SHP77 (cell line): ENCODE data around the gene NOXRED1.
A peak's percentile ranks its signal among the peaks of the same experiment; 100 is the strongest.

ENCODE experiments used
- DNase-seq, 2 experiments: peaks; one replicate each; lab custom pipeline; 2025; lab: John Stamatoyannopoulos, UW

NOXRED1 gene

DNA sequence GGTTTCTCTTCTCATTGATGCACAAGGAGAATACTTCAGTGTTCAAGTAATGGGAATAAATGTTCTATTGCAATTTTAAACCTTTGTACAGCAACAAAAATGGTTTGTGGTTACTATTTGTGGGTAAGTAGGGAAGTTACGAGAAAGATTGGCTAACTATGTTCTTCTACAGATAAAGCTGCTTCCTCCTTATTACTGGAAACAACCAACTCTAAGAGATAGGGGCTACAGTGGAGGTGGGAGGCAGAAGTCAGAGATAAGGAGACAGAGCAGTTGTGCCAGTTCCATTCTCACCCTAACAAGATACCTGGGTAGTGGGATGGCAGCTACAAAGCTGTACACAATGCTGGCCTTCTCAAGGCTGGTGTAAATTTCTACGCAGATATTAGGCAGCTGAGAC is 16.2 kb downstream of the NOXRED1 start:
- no peak for DNase-seq

DNA sequence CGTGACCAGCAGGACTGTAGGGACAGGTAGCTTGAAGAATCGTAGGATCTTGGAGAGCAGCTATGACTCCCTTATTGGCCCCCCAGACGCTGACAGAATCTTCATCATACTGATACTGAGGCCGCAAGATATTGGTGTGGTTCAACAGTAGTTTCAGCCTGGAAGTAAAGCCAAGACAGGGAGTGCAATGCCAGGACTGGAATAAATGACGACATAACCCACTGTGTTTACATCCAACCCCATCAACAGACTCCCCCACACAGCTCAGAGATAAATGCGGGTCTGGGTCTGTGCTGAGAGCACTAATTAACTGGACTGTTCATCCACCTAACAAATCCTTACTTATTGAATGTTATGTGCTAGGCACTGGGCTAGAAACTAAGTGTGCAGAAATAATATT is 16.6 kb downstream of the NOXRED1 start:
- DNase-seq = no peak

DNA sequence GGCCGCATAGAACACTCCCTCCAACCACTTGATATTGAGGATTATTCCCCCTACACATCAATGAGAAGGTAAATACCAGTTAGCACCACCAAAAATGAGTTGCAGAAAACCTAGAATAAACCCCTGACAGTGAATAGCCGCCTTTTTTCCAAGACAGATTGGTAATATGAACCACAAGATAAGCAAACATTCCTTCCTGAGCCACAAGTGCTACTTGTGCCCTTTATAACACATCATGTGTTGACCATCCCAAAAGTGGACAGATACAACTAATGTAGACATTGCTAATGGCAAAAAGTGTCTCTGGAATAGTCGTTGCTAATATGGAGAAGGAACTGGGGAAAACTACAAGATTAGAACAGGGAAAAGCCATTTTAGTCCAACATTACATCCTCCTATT is 17.2 kb downstream of the NOXRED1 start:
- DNase-seq = no peak

DNA sequence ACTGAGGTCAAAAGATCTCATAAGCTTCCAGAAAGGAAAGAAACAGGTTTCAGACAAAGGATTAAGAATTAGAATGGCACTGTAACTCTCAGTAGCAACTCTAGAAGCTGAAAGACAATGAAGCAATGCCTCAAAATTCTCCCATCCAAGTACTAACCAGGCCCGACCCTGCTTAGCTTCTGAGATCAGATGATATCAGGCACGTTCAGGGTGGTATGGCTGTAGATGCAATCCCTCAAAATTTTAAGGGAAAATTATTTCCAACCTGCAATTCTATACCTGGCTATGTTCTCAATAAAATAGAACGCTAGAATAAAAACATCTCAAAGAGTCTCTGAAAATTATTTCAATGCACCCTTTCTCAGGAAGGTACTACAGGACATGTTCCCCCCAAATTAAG is 19.6 kb downstream of the NOXRED1 start:
- no peak for DNase-seq

DNA sequence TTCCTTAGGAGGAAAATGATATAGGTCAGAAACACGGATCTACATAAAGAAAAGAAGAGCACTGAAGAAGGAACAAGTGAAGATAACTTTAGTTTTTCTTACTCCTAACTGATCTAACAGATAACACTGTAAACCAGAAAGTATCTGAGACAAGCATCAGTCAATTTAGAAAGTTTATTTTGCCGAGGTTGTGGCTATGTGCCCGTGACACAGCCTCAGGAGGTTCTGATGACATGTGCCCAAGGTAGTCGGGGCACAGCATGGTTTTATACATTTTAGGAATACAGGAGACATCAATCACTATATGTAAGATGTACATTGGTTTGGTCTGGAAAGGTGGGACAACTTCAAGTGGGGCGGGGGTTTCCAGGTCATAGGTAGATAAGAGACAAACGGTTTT is 23.1 kb downstream of the NOXRED1 start:
- DNase-seq = no peak

DNA sequence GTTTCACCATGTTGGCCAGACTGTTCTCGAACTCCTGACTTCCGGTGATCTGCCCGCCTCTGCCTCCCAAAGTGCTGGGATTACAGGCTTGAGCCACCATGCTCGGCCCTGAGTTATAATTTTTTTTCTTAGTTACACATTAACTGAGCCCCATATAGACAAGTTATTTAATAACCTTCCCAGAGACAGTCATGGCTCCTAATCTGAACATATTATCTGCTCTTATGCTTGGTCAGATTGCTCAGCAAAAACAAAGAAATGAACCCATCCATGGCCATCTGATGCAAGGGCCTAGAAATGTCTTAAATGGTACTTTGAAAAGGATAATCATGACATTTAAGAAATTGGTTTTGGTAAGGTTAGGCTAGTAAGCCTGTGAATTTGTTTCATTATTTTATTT is 33.1 kb downstream of the NOXRED1 start:
- DNase-seq = no peak

DNA sequence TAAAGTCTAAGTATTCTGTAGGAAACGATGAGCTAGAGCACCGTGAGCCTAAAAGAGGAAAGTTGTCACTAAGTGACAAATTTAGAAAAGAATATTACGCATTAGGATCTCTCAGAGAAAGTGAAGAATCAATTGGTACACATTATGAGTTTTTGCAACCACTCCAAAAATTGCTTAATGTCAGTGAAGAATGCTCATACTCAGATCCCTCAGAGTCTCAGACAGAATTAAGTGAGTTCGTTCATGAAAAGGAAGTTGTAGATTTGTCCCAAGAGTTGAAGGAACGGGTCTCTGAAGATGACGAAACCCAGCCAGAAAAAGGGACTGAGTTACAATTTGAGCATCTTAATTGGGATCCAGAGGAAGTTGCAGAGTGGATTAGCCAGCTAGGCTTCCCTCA is 44.6 kb downstream of the NOXRED1 start:
- no peak for DNase-seq

DNA sequence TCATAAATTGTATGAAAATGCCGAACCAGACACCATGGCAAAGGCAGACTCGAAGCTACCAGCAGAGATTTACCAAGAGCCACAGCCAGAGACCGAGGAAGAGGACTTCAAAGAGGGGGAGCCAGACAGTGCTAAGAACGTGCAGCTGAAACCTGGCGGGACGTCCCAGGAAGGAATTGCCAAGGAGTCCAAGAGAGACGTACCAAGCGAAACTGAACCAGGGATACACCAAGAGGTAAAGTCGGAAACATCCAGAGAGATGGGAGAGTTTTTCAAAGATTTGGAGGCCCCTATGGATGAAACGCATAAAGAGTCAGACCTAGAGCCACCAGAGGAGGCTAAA is 45.9 kb downstream of the NOXRED1 start:
- DNase-seq = no peak

DNA sequence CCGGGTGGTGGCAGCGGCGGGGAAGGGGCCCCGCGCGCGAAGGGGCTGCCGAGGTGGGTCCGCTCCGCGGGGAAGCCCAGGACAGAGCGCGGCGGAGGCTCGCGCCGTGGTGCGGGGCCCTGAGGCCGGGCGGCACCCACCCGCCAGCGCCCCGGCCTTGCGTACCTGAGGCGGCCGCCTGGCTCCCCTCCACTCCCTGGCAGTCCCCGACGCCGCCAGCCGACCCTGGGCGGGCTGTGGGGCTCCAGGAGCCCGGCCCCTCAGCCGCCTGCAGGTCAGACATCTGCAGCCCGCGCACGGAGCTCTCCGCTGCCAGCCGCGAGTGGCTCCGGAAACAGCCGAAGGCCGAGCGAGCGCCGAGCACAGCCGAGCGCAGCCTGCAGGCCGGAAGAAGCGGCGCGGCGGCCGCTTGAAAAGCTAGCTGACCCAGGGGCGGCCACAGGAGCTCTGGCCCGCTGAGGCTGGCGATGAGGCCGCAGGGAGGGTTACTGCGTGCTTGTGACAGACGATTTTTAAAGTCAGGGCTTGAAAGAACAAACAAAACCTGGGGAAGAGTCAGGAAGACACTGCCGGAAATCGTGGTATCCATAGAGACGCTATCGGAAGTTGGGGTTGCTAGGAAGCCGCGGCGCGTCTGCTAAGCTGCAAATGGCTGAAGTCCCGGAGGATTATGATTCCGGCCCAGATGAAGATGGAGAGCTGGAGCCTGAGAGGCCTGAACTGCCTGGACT is 46.4 kb downstream of the NOXRED1 start, which contains the start of the genes SAMD15 and TMED8:
Gene SAMD15 (plus strand): TSS at position 609 of the 731 bp plus-strand sequence. CDS start 40 bp downstream, at position 649.
Gene TMED8 (minus strand): TSS at position 324 of the 731 bp plus-strand sequence. CDS start 41 bp downstream, at position 283.
- peak; percentile 80 to 83 for DNase-seq

DNA sequence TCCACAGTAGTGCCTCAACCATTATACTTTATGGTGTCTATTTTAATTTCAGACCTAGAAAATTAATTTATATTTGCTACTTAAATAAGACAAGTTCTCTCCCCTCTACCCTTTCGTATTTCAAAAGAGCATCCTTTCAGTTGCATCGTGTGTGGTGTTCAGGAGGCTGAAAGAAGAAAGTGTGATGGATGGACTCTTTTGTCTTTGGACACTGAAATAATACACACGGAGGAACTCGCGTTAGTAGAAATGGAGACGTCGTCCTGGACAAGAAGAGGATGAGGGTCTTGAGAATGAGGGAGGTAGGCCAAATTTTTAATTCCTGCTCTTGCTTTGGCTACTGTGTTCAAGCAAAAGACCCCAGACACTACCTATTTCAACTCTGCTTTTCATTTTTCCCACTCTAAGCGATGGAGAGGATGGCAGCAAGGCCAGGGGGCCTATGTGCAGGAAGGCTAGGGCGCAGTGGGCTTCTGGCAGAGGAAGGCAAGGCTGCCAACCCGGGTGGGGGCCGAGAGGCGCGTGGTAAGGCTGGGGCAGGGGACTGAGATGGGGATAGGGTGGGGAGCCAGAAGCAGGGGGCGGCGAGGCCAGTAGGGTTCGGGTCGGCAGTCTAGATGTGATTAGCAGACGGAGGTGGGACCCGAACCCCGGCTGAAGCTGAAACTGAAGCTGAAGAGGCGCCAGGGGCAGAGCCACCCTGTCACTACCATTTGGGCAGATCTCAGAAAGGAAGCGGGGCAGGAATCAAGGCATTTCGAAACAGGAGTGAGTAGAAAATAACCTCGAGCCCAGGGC is 47.2 kb downstream of the NOXRED1 start:
- peak in 1 of 2 experiments; percentile 11 for DNase-seq

DNA sequence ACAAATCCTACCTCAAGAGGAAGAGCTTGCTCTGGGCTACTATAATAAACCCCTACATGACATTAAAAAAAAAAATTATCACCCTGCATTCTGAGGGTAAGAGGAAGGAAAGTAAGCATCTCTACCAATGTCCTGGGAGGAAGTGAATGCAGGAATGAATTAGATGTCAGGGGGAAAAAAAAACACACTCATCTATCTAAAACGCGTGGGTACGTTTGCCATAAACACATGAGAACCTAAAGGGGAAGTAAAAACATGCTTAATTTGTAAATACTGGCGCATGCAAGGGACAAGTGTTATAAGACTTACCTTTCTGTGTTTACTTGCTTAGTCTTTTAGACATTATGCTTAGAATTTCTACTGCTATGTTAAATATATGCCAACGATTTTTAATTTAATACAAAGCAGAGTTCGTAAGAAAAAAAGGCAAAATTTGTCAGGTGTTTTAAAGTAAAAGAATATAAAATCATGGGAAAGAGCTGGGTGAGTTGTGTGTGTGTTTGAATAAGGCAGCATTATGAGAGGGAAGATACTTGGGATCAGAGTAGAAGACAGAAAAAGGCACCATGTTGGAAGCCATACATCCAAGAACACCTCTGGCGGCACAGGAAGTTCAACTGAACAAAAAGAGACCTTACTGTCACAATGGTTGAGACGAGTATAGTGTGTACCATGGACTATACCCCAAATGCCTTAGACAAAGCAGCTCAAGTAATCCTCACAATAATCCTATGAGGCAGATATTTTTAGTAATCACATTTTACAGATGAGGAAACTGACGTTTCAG is 48.0 kb downstream of the NOXRED1 start:
- DNase-seq = peak in 1 of 2 experiments; percentile 6

DNA sequence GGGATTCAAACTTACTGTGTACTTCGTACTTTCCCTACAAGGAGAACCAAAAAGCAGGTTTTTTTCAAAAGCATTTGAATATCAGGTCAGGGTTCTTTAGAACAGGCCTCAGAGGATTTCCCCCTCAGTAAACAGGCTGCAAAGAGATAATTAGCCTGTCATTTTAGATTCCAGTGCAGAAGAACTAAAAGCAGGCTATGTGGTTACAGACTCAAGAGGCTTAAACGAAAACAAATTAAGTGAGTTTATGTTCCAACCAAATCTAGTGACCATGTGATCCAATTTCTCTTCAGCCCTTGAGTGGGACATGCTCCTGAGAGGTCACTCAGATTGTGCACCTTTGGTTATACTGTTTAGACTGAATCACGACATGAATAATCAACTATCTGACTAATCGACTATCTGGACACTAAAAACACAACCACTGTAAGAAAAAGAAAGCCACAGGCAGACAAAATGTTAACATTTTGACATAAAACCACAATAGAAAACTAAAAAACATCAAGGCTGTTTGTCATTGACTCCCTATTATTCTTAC is 51.0 kb downstream of the NOXRED1 start:
- no peak for DNase-seq

DNA sequence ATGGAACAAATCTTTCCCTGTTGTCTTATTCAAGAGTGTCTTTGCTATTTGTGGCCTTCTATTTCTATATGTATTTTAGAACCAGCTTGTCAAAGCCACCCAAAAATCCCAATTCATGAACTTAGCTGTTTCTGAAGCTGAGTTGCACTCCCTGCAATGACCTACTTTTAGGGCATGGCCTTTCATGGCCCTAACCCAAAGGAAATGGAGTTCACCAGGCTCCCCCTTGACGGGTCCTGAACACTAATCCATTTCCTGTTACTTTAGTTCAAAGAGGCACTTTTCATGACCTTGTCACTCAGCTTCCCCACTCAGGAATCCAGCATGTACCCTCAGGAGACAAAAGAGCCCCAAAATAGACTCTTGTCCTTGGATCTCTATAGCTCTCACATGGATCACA is 54.0 kb downstream of the NOXRED1 start:
- no peak for DNase-seq

DNA sequence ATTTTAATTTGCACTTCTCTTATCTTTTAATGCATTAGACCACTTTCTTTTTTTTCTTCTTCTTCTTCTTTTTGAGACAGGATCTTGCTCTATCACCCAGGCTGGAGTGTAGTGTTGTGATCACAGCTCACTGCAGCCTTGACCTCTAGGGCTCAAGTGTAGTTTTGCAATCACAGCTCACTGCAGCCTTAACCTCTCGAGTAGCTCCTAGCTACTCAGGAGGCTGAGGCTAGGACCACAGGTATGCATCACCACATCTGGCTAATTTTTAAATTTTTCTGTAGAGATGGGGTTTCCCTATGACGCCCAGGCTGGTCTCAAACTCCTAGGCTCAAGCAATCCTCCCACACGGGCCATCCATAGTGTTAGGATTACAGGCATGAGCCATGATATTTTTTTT is 59.2 kb downstream of the NOXRED1 start:
- no peak for DNase-seq

DNA sequence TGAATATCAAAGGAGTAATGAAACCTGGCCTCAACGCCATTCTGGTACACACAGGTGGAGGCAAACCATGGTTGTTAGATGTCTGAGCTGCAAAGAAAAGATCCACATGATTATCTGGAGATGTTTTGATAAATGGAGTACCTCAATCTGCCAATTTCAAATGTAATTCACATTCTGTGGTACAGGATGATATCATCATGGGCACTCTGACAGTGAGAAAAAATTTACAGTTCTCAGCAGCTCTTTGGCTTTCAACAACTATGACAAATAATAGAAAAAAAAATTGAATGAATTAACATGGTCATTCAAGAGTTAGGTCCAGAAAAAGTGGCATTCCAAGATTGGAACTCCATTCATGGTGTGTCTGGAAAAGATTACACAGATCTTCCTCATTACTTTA is 63.7 kb downstream of the NOXRED1 start:
- DNase-seq = no peak

DNA sequence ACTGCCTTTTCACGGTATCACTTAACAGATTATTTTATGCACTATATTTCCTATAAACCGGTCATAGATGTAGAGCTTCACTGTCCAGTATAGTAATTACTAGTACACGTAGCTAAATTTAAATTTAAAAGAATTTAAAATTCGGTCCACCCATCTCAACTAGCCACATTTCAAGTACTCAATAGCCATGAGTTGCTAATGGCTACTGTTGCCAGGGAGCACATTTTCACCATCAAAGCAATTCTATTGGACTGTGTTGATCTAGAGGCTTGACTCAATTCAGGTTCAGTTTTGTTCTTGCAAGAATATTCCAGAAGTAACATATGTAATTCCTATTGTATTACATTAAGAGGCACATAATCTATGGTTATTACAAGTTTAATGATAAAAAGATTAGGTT is 66.4 kb downstream of the NOXRED1 start:
- DNase-seq = no peak

DNA sequence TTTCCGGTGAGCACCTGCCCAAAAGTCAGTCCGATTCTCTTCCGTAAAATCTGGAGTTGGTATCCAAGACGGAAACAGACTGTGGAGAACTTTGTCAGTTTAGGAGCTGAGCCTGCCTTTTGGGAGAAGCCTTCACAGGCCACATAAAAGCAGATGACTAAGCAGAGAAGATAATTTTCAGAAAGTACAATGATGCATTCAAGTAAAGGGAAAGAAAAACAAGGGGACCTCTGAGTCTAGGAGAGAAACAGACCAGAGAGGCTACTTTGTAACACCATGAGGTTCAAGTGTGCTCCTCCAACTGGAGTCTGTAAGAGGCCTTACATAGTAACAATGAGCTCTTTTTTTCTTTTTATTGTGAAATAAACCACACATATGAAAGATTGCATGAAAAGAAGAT is 67.5 kb downstream of the NOXRED1 start:
- DNase-seq = no peak

DNA sequence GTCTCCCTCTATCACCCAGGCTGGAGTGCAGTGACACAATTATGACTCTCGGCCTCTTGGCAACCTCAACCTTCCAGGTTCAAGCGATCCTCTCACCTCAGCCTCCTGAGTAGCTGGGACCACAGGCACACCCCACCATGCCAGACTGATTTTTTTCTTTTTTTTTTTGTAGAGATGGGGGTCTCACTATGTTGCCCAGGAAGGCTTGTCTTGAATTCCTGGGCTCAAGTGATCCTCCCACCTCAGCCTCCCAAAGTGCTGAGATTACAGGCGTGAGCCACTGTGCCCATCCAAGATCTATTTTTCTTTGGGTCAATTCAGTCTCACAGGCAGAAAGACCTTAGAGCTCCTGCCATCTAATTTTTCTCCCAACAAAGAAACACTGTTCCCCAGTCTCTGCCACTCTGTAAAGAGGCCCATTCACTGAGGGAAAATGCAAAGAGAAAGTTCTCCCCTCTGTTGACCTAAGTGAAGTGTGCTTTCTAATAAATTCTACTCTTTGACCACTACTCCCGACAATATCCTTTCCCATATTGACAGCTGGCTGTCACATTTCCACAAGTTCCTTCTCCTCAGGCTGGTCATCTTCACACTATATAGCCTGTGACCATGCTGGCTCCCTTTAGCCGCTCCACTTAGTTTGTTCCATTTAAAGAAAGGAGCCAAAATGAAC is 69.7 kb downstream of the NOXRED1 start:
- no peak for DNase-seq

DNA sequence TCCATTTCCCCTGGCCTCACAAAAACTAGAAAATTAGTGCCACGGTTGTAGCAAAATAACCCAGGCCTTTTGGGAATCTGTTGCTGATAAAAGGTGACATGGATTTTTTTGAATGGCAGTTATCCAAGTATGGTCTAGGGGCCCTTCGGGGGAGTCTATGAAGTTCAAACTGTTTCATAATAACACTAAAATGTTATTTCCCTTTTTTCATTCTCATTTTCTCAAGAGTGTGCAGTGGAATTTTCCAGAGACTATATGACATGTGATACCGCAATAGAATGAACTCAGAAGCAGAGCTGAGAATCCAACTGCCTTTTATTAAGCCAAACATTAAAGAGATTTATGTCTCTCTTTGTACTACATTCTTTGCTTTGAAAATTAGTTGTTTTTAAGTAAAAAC is 75.6 kb downstream of the NOXRED1 start:
- DNase-seq = no peak

DNA sequence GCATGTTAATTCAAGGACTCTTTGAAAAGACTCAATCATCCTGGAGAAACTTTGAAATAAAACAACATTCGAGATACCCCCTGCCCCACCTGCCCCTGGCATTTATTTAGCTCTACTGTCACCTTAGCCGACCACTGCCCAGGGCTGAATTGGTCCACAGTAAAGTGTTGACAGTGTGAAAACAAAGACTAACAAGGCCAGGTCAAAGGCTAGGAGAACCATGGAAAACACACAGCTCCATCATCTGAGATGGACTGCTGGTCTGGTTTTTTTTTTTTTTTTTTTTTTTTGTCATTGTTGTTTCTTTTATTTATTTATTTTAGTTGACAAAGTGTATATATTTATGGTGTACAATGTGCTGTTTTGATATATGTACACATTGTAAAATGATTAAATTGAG is 76.8 kb downstream of the NOXRED1 start:
- DNase-seq = no peak

DNA sequence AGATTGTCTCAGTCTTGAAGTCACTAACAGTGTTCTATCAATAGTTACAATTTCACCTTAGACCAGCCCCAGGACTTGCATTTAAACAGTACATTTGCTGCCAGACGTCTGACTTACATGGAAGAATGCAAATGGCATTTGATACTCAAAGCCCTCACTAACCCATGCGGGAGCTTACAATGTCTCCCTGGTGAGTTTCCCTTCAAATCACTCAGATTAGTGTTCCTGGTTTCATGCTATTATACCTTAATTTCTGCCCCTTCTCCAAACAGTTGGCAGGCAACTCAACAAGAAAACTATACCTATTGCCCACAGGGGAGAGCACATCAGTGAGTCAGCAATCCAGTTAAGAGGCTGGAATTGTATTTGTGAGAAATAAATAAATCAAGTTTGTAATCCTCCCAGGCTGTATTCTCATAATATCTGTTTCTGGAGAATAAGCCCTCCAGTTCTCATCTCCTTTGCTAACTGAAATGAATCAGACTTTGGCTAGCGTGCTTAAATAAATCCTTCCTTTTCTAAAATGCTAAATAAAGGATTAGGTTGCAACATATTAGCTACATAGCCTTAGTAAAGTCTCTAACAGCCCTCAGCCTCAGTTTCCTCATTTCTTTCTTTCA is 78.8 kb downstream of the NOXRED1 start:
- no peak for DNase-seq
